ENCODE measurements around the gene CARNS1.

Gene CARNS1

GRCh38 chr11:67372993-67373647 lies 42.4 kb upstream of the CARNS1 start, which contains the start of gene CLCF1:
CLCF1 (minus strand) TSS chr11:67373598; CDS start chr11:67373539, 59 bp downstream.
- TF ChIP-seq, protein P1, sequence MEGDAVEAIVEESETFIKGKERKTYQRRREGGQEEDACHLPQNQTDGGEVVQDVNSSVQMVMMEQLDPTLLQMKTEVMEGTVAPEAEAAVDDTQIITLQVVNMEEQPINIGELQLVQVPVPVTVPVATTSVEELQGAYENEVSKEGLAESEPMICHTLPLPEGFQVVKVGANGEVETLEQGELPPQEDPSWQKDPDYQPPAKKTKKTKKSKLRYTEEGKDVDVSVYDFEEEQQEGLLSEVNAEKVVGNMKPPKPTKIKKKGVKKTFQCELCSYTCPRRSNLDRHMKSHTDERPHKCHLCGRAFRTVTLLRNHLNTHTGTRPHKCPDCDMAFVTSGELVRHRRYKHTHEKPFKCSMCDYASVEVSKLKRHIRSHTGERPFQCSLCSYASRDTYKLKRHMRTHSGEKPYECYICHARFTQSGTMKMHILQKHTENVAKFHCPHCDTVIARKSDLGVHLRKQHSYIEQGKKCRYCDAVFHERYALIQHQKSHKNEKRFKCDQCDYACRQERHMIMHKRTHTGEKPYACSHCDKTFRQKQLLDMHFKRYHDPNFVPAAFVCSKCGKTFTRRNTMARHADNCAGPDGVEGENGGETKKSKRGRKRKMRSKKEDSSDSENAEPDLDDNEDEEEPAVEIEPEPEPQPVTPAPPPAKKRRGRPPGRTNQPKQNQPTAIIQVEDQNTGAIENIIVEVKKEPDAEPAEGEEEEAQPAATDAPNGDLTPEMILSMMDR (IDR thresholded peaks at IDR 0.05; ENCODE audit: low read depth, low read length): no peak
- H3K4me3 ChIP-seq (ENCODE audit: low read depth, low read length): peak within 1 kb of the TSS; percentile 76

GRCh38 chr11:67373648-67374570 lies 41.6 kb upstream of the CARNS1 start:
- H3K4me3 ChIP-seq (ENCODE audit: low read depth, low read length): peak overlapping the region; percentile 76
- TF ChIP-seq, protein P1 (IDR thresholded peaks at IDR 0.05; ENCODE audit: low read depth, low read length): 0 out of 2 replicates have a peak, but pooled peaks have one; percentile 16

DNA sequence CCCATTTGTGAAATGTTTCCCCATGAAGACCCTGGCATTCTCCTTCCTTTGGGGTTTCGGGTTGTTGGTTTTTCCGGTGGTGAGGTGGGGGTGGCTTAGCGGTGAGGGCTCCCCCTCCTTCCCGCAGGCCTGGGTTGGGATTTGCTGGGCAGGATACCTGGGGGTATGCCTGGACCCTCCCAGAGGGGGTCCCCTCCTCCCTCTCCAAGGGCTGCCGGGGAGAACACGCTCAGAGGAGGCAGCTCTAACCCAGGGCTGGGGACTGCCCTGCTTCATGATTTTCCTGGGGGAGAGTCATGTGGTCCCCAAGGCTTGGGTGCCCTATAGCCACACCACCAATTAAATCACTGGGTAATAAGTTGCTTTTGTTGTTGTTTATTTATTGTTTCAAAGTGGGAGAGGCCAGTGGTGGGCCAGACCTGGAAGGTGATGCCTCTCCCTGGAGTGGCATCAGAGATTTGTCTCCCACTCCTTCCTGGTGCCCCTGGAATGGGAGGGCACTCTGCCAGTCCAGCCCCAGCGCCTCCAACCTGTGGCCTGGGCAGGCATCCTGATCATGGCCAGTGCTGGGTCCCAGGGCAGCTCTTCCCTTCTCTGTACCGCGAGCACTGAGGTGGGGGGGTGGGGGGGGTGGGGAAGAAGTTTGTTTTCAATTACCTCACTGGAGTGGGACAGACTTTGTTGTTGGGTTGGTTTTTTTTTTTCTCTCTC lies 40.8 kb upstream of the CARNS1 start:
- peak overlapping the region; percentile 76; the same call in 1 of the 2 replicates for H3K4me3 ChIP-seq (ENCODE audit: low read depth, low read length)
- TF ChIP-seq, protein P1 (IDR thresholded peaks at IDR 0.05; ENCODE audit: low read depth, low read length): no peak

GRCh38 chr11:67375320-67376055 lies 40.0 kb upstream of the CARNS1 start:
- no peak overlapping the region for H3K4me3 ChIP-seq (ENCODE audit: low read depth, low read length)
- TF ChIP-seq, protein P1 (IDR thresholded peaks at IDR 0.05; ENCODE audit: low read depth, low read length): no peak

- TF ChIP-seq, protein P1 (IDR thresholded peaks at IDR 0.05; ENCODE audit: low read depth, low read length): no peak
- no peak overlapping the region for H3K4me3 ChIP-seq (ENCODE audit: low read depth, low read length)
These were observed 39.2 kb upstream of the CARNS1 start for GRCh38 chr11:67376063-67376820.

All from WI38 (cell line).